HEK293 (cell line): ENCODE measurements around the gene IL11RA.

Experiments used
- KLF17 ChIP-seq: fragments of 450-650 bp; formaldehyde crosslinking; IDR thresholded peaks from 2 replicates; pipeline ENCODE4 v1.5.1; 2016; ENCODE audit warnings: missing biosample characterization, missing genetic modification characterization
- MYNN ChIP-seq: fragments of 450-650 bp; formaldehyde crosslinking; IDR thresholded peaks from 2 replicates; pipeline ENCODE4 v1.5.1; 2016; ENCODE audit warnings: missing biosample characterization, missing genetic modification characterization, borderline replicate concordance
- PRDM6 ChIP-seq: fragments of 450-650 bp; formaldehyde crosslinking; IDR thresholded peaks from 2 replicates; pipeline ENCODE4 v1.5.1; 2017; ENCODE audit warnings: missing biosample characterization, missing genetic modification characterization
- RBAK ChIP-seq: fragments of 450-650 bp; formaldehyde crosslinking; IDR thresholded peaks from 2 replicates; pipeline ENCODE4 v1.5.1; 2016; ENCODE audit warnings: missing biosample characterization, missing genetic modification characterization
- ZEB2 ChIP-seq: fragments of 450-650 bp; formaldehyde crosslinking; IDR thresholded peaks from 2 replicates; pipeline ENCODE4 v1.5.1; 2016; ENCODE audit warnings: missing biosample characterization, missing genetic modification characterization
- ZIC2 ChIP-seq: fragments of 450-650 bp; formaldehyde crosslinking; IDR thresholded peaks from 2 replicates; pipeline ENCODE4 v1.5.1; 2016; ENCODE audit warnings: missing biosample characterization, missing genetic modification characterization
- ZNF10 ChIP-seq: fragments of 450-650 bp; formaldehyde crosslinking; IDR thresholded peaks from 2 replicates; pipeline ENCODE4 v1.5.1; 2017; ENCODE audit warnings: missing biosample characterization, missing genetic modification characterization
- ZNF26 ChIP-seq: fragments of 450-650 bp; formaldehyde crosslinking; IDR thresholded peaks from 2 replicates; pipeline ENCODE4 v1.5.1; 2016; ENCODE audit warnings: missing biosample characterization, missing genetic modification characterization
- ZNF274 ChIP-seq, 2 experiments: fragments of 200-500 bp in 1 of 2; fragments of 450-650 bp in 1 of 2; sonication (Bioruptor generic) in 1 of 2; formaldehyde crosslinking in 1 of 2; IDR thresholded peaks; 2 replicates each; pipeline versions ENCODE4 v1.5.1 to v1.6.1; 2014 to 2016; ENCODE audit warnings: borderline replicate concordance in 1 of 2, inconsistent platforms in 1 of 2, low read length in 1 of 2, missing biosample characterization in 1 of 2, missing genetic modification characterization in 1 of 2
- ZNF280D ChIP-seq: fragments of 450-650 bp; formaldehyde crosslinking; IDR thresholded peaks from 2 replicates; pipeline ENCODE4 v1.5.1; 2016; ENCODE audit warnings: missing biosample characterization, missing genetic modification characterization
- ZNF335 ChIP-seq: fragments of 450-650 bp; formaldehyde crosslinking; conservative IDR thresholded peaks from 2 replicates; pipeline ENCODE4 v1.5.1; 2016; ENCODE audit warnings: missing biosample characterization, missing genetic modification characterization
- ZNF341 ChIP-seq: fragments of 450-650 bp; formaldehyde crosslinking; IDR thresholded peaks from 2 replicates; pipeline ENCODE4; 2016; ENCODE audit warnings: low read depth, missing biosample characterization, missing genetic modification characterization
- ZNF366 ChIP-seq: fragments of 450-650 bp; formaldehyde crosslinking; conservative IDR thresholded peaks from 2 replicates; pipeline ENCODE4 v1.5.1; 2016; ENCODE audit warnings: missing biosample characterization, missing genetic modification characterization
- ZNF391 ChIP-seq: fragments of 450-650 bp; formaldehyde crosslinking; IDR thresholded peaks from 2 replicates; pipeline ENCODE4 v1.5.1; 2016; ENCODE audit warnings: low read depth, missing biosample characterization, missing genetic modification characterization, borderline replicate concordance
- ZNF394 ChIP-seq: fragments of 450-650 bp; formaldehyde crosslinking; IDR thresholded peaks from 2 replicates; pipeline ENCODE4 v1.5.1; 2016; ENCODE audit warnings: missing biosample characterization, missing genetic modification characterization, mild to moderate bottlenecking, moderate library complexity, borderline replicate concordance
- ZNF416 ChIP-seq: fragments of 450-650 bp; formaldehyde crosslinking; IDR thresholded peaks from 2 replicates; pipeline ENCODE4 v1.5.1; 2016; ENCODE audit warnings: missing biosample characterization, missing genetic modification characterization
- ZNF600 ChIP-seq: fragments of 450-650 bp; formaldehyde crosslinking; IDR thresholded peaks from 2 replicates; pipeline ENCODE4 v1.5.1; 2016; ENCODE audit warnings: missing biosample characterization, missing genetic modification characterization
- ZNF610 ChIP-seq: fragments of 450-650 bp; formaldehyde crosslinking; IDR thresholded peaks from 2 replicates; pipeline ENCODE4 v1.5.1; 2016; ENCODE audit warnings: missing biosample characterization, missing genetic modification characterization, borderline replicate concordance
- ZNF692 ChIP-seq: fragments of 450-650 bp; formaldehyde crosslinking; IDR thresholded peaks from 2 replicates; pipeline ENCODE4 v1.5.1; 2016; ENCODE audit warnings: missing biosample characterization, missing genetic modification characterization
- ZNF843 ChIP-seq: fragments of 450-650 bp; formaldehyde crosslinking; IDR thresholded peaks from 2 replicates; pipeline ENCODE4 v1.5.1; 2016; ENCODE audit warnings: missing biosample characterization, missing genetic modification characterization
- TF ChIP-seq, protein P1 (sequence below): fragments of 450-650 bp; formaldehyde crosslinking; optimal IDR thresholded peaks from 2 replicates; pipeline ENCODE3; 2016; ENCODE audit warnings: missing biosample characterization, mild to moderate bottlenecking, missing genetic modification characterization
- TF ChIP-seq, protein P2 (sequence below): fragments of 450-650 bp; formaldehyde crosslinking; IDR thresholded peaks from 2 replicates; pipeline ENCODE4 v1.5.1; 2016; ENCODE audit warnings: missing biosample characterization, missing genetic modification characterization
- TF ChIP-seq, protein P3 (sequence below): fragments of 450-650 bp; formaldehyde crosslinking; IDR thresholded peaks from 2 replicates; pipeline ENCODE4 v1.5.1; 2016; ENCODE audit warnings: missing biosample characterization, missing genetic modification characterization

Gene IL11RA

GRCh38 chr9:34646211-34647083 is 5.5 kb upstream of the IL11RA start, which contains the start of gene GALT (continued):
- TF ChIP-seq ZNF843 (tag by site-specific recombination) (peak; percentile 35; the same call in 1 of the 2 replicates), MYNN (tag by site-specific recombination) (no peak), ZNF341 (tag by site-specific recombination) (peak; percentile 89), ZNF610 (tag by site-specific recombination) (peak; percentile 11; the same call in 1 of the 2 replicates), ZNF416 (tag by site-specific recombination) (no peak), ZNF394 (tag by site-specific recombination) (peak; percentile 49; the same call in 1 of the 2 replicates), ZNF335 (tag by site-specific recombination) (peak; percentile 89), ZEB2 (peak; percentile 70; the same call in 1 of the 2 replicates), RBAK (tag by site-specific recombination) (no peak), KLF17 (tag by site-specific recombination) (peak; percentile 53; the same call in 1 of the 2 replicates), ZNF366 (tag by site-specific recombination) (0 out of 2 replicates have a peak, but pooled peaks have one; percentile 38), PRDM6 (no peak), ZNF10 (tag by site-specific recombination) (no peak), ZIC2 (tag by site-specific recombination) (peak; percentile 36; the same call in 1 of the 2 replicates), ZNF692 (tag by site-specific recombination) (peak; percentile 32; the same call in 1 of the 2 replicates), ZNF26 (tag by site-specific recombination) (no peak), ZNF280D (tag by site-specific recombination) (no peak), ZNF274 (IDR thresholded peaks at IDR 0.05; ENCODE audit: low read length) (no peak), ZNF274 (tag by site-specific recombination; IDR thresholded peaks at IDR 0.05; ENCODE audit: borderline replicate concordance) (no peak), ZNF600 (tag by site-specific recombination) (peak; percentile 96), ZNF391 (tag by site-specific recombination) (0 out of 2 replicates have a peak, but pooled peaks have one; percentile 60)
- TF ChIP-seq, protein P1, sequence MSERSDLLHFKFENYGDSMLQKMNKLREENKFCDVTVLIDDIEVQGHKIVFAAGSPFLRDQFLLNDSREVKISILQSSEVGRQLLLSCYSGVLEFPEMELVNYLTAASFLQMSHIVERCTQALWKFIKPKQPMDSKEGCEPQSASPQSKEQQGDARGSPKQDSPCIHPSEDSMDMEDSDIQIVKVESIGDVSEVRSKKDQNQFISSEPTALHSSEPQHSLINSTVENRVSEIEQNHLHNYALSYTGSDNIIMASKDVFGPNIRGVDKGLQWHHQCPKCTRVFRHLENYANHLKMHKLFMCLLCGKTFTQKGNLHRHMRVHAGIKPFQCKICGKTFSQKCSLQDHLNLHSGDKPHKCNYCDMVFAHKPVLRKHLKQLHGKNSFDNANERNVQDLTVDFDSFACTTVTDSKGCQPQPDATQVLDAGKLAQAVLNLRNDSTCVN (tag by site-specific recombination): peak; percentile 57
- TF ChIP-seq, protein P2, sequence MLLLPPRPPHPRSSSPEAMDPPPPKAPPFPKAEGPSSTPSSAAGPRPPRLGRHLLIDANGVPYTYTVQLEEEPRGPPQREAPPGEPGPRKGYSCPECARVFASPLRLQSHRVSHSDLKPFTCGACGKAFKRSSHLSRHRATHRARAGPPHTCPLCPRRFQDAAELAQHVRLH: no peak
- TF ChIP-seq, protein P3, sequence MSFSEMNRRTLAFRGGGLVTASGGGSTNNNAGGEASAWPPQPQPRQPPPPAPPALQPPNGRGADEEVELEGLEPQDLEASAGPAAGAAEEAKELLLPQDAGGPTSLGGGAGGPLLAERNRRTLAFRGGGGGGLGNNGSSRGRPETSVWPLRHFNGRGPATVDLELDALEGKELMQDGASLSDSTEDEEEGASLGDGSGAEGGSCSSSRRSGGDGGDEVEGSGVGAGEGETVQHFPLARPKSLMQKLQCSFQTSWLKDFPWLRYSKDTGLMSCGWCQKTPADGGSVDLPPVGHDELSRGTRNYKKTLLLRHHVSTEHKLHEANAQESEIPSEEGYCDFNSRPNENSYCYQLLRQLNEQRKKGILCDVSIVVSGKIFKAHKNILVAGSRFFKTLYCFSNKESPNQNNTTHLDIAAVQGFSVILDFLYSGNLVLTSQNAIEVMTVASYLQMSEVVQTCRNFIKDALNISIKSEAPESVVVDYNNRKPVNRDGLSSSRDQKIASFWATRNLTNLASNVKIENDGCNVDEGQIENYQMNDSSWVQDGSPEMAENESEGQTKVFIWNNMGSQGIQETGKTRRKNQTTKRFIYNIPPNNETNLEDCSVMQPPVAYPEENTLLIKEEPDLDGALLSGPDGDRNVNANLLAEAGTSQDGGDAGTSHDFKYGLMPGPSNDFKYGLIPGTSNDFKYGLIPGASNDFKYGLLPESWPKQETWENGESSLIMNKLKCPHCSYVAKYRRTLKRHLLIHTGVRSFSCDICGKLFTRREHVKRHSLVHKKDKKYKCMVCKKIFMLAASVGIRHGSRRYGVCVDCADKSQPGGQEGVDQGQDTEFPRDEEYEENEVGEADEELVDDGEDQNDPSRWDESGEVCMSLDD: 0 out of 2 replicates have a peak, but pooled peaks have one; percentile 27
